NCI-H446 treated with DMSO at 0.1 percent for 48 hours (cell line): ENCODE data around the gene BCOR.

Source experiments
- DNase-seq: peaks from one replicate; lab custom pipeline; 2025; lab: John Stamatoyannopoulos, UW

BCOR gene

GRCh38 chrX:40084471-40085101 is 13.2 kb downstream of the BCOR start:
- DNase-seq = no peak

GRCh38 chrX:40083979-40084359 is 13.8 kb downstream of the BCOR start:
- DNase-seq = no peak

- DNase-seq = no peak
Measured at GRCh38 chrX:40083120-40083978, 14.4 kb downstream of the BCOR start.

- DNase-seq = no peak
Measured at GRCh38 chrX:40082447-40083119, 15.2 kb downstream of the BCOR start.

GRCh38 chrX:40081679-40082068 is 16.1 kb downstream of the BCOR start:
- peak; percentile 10 for DNase-seq

GRCh38 chrX:40080894-40081678 is 16.7 kb downstream of the BCOR start:
- DNase-seq = no peak

GRCh38 chrX:40079572-40079971 is 18.2 kb downstream of the BCOR start:
- DNase-seq = no peak

GRCh38 chrX:40078489-40079227 is 19.1 kb downstream of the BCOR start:
- no peak for DNase-seq

- DNase-seq = no peak
Measured at GRCh38 chrX:40077906-40078305, 19.9 kb downstream of the BCOR start.

GRCh38 chrX:40076750-40077575 is 20.8 kb downstream of the BCOR start:
- DNase-seq = no peak

GRCh38 chrX:40074959-40075332 is 22.8 kb downstream of the BCOR start:
- no peak for DNase-seq

- no peak for DNase-seq
Measured at GRCh38 chrX:40074080-40074958, 23.4 kb downstream of the BCOR start.

GRCh38 chrX:40073439-40074054 is 24.2 kb downstream of the BCOR start:
- no peak for DNase-seq

- no peak for DNase-seq
Measured at GRCh38 chrX:40072246-40072645, 25.5 kb downstream of the BCOR start.

GRCh38 chrX:40068048-40068447 is 29.7 kb downstream of the BCOR start:
- DNase-seq = no peak

GRCh38 chrX:40066700-40067099 is 31.1 kb downstream of the BCOR start:
- no peak for DNase-seq

- DNase-seq = no peak
Measured at GRCh38 chrX:40065296-40066046, 32.3 kb downstream of the BCOR start.

GRCh38 chrX:40064055-40064597 is 33.6 kb downstream of the BCOR start:
- DNase-seq = no peak
